GM18502 (cell line): ENCODE data around the gene GGA2.
"Not testable (repeated sequence)": the region's sequence is repeated elsewhere in the genome, so short reads cannot be mapped to it uniquely, and the experiment has no call there.

Experiments
- ATAC-seq: cut with Tn5 transposase; IDR thresholded peaks from one replicate; pipeline ENCODE4 v1.9.1; 2021; ENCODE audit warnings: mild to moderate bottlenecking; ENCODE audit not compliant: unreplicated experiment, poor library complexity

GGA2 gene

DNA sequence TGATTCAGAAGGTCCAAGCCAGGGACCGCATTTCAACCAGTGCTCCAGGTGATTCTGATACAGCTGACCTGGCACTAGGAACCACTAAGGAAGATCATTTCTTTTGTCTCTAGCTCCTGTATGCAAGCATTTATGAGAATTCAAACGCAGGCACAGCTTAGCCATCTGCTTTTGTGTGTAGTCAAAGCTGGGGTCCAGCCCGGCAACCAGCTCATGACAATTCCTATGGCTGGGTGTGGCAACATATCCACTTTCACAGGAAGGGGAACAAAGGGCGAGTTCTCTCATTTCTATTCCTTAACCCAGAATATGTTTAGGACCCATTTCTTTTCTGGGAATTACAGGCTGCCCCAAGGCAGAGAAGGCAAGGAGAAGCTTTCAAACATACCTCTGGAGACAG, 30.0 kb downstream of the GGA2 start:
- ATAC-seq, result no peak

DNA sequence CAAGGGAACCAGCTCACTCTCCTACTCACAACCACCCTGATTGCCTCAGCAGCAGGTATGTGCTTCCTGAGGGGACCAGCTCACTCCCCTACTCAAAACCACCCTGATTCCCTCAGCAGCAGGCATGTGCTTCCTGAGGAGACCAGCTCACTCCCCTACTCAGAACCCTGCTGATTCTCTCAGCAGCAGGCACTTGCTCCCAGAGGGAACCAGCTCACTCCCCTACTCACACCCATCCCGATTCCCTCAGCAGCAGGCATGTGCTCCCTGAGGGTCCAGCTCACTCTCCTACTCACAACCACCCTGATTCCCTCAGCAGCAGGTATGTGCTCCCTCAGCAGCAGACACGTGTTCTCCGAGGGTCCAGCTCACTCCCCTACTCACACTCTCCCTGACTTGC, 31.2 kb downstream of the GGA2 start:
- no peak for ATAC-seq

- no peak for ATAC-seq
Measured at GRCh38 chr16:23478566-23478965, 31.7 kb downstream of the GGA2 start.

- no peak for ATAC-seq
Measured at GRCh38 chr16:23476289-23476688, 34.0 kb downstream of the GGA2 start.

DNA sequence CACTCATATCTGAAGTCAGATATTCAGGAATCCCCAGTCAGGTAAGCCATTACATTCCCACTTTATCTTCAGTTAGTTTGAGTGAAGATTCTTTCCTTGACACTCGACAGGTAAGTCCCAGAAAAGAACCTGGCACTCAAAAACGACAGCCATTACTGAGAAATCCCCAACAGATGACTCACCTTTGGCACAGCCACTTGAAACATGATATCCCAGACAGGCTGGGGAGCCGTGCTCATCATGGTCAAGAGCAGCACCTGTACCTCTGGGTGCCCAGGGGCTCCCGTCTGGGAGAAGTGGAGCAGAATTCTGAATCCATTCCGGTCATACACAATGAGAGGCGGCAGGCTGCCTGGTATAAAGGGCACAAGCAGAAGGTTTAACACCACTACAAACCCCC, 40.5 kb downstream of the GGA2 start:
- no peak for ATAC-seq

DNA sequence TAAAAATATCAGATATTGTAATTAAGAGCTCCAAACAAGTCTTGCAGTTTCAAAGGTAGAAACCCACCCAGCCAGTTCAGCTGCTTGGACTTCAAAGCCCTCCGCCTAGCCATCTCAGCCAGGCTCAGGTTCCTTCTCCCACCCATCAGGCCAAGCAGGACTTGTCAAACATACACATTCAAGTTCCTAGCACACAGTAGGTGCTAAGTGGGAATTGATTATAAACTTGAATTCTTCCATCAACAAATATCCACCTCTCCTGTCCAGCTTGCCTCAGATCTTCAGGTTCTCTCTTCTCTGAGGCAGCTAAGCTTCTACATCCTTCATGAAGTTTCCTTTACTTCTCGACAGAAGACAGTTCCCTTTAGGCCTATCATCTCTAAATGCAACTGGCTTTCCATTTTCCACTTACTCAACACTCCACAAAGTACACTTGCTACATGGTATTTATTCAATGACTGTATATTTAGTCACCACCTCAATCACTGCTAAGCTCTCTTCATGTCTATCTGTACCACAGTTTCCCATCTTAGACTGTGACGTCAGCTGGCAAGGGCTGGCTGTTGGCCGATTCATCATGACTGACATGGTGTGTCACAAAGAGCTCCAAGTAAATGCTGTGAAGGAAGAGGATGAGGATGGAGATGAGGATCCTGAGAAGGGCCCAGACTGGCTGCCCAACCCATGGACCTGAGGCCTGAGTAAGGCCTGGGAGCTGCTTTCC, 44.0 kb downstream of the GGA2 start:
- ATAC-seq, result no peak

DNA sequence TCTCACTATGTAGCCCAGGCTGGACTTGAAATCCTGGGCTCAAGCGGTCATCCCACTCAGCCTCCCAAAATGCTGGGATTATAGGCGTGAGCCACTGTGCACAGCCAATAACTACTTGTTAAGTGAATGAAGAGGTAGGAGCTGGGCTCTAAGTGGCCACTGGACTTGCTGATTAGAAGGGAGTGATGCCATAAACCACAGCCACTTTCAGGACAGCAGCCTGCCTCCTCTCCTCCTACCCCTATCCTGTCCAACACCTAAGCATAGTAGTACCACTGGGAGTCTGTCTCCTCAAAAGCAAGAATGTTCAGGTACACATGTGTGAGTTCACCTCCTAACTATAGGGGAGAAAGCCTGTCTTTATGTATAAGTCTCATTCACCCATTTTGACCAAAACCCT, 45.1 kb downstream of the GGA2 start:
- no peak for ATAC-seq

GRCh38 chr16:23464196-23464595, 46.1 kb downstream of the GGA2 start:
- ATAC-seq, result no peak

DNA sequence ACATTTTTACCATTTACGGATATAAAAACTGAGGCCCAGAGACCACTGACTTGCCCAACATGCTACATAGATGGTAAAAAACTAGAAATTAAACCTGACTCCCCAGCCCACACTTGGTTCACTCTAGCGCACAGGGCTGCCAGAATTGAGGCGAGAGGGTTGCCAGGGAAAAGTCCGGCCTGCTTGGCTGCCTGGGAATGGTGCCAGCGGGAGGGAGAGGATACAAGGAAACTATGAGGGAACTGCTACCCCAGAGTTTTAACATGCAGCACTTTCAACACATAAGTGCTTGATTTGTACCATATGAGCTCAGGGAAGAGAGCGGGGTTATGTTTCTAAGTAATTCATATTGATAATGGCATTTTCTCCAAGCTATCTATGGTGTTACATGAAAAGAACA, 47.3 kb downstream of the GGA2 start:
- not testable (repeated sequence) for ATAC-seq

GRCh38 chr16:23453338-23454052, 56.8 kb downstream of the GGA2 start:
- no peak for ATAC-seq

- peak; percentile 85 for ATAC-seq
Measured at GRCh38 chr16:23452572-23453337, 57.5 kb downstream of the GGA2 start, which contains the start of gene COG7. Gene COG7, minus strand, starts transcription at chr16:23453189. Its CDS starts 195 bp downstream, at chr16:23452994.

GRCh38 chr16:23452221-23452571, 58.1 kb downstream of the GGA2 start:
- ATAC-seq, result no peak

DNA sequence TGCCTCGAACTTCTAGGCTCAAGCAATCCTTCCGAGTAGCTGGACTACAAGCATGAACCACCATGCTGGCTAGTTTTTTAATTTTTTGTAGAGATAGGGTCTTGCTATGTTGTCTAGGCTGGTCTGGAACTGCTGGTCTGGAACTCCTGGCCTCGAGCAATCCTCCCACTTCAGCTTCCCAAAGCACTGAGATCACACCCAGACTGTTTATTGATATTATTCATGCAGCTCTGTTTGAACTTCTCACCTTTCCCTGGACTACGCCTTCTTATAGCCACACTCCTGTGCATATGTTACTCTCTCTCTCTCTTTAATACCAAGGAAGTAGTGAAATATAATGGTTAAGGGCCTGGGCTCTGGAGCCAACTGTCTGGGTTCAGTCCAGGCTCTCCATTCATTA, 61.9 kb downstream of the GGA2 start:
- no peak for ATAC-seq

DNA sequence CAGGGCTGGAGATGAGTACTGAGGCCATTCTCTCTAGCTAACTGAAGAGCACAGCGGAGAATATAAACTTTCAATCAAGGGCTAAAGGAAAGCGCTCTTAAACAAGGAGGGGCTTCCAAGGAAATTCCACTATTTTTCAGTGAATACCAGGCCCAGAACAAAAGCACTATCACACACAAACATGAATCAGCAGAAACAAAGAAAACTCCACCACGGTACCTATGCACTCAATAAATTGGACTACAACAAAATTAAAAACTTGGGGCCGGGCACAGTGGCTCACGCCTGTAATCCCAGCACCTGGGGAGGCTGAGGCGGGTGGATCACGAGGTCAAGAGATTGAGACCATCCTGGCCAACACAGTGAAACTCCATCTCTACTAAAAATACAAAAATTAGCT, 72.8 kb downstream of the GGA2 start:
- ATAC-seq, result not testable (repeated sequence)

- ATAC-seq, result no peak
Measured at GRCh38 chr16:23436951-23437350, 73.3 kb downstream of the GGA2 start.

DNA sequence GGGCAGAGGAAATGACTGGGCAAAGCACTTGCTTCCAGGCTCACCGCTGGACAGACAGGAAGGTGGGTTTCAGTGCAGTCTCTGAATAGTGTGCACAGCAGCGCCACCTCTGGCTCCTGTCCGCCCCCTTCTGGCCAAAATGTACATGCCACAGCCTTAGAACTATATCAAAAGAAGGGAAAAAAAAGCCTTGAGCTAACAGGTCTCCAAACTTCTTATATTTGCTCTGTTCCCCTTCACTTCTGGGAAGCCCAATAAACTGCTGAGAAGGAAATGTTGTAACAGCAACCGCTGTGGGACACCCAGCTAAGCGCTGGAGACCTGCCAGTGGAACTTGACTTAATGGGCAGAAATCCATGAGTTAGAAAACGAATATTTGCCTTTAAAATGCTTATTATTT, 74.8 kb downstream of the GGA2 start:
- no peak for ATAC-seq

GRCh38 chr16:23434380-23434779, 75.9 kb downstream of the GGA2 start:
- no peak for ATAC-seq

DNA sequence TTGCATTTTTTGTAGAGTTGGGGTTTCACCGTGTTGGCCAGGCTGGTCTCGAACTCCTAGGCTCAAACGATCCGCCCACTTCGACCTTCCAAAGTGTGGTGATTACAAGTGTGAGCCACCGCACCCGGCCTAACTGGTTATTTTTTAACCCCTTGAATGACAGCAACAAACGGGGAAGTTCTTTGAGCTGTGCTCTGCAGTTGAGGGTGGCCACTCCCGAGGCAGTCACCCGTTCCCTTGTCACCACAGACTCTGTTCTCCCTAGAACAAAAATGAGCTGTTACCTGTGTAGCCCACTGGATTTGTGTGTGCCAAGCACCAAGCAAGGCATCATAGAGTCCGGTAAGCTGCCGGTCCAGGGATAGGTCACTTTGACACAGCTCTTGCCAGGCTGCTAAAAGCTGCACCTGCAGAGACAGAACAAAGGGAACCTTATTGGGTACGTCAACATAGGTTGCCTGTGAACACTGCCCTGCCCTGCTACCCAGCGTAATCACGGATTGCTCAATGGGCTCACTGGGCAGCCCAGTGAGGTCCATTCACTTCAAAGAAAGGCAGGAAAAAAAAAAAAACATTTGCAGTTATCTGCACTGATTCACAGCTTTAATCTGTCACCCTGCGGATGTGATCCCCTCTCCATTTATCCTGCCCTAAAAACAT, 76.9 kb downstream of the GGA2 start:
- no peak for ATAC-seq

- ATAC-seq, result no peak
Measured at GRCh38 chr16:23432176-23433128, 77.8 kb downstream of the GGA2 start.

GRCh38 chr16:23428351-23428750, 81.9 kb downstream of the GGA2 start:
- no peak for ATAC-seq
